ENCODE data around the gene VPS16.

GRCh38 chr20:2903686-2904085 is 63.1 kb downstream of the VPS16 start:
- TF ChIP-seq CTCF (IDR thresholded peaks at IDR 0.05; ENCODE audit: low read depth, low read length) (no peak), POLR2A (IDR thresholded peaks at IDR 0.05; ENCODE audit: extremely low read depth, insufficient read length) (no peak), MAX (IDR thresholded peaks at IDR 0.05; ENCODE audit: low read depth, low read length) (no peak), MYC (IDR thresholded peaks at IDR 0.05; ENCODE audit: low read depth, low read length) (no peak)
